CD4-positive, alpha-beta T cell (primary cell): ENCODE results near the gene TMEM95. TPM values are rescaled to one million over a fixed set of nuclear protein-coding genes. Genes with fewer than 3 reads are reported as not detected.
A peak's percentile ranks its signal among the peaks of the same experiment; 100 is the strongest.

Experiments
- ATAC-seq: fragments of 200-7000 bp; cut with Tn5 transposase; one replicate; pipeline ENCODE4 v1.10.0; 2022; ENCODE audit warnings: mild to moderate bottlenecking; ENCODE audit not compliant: poor library complexity
- CTCF ChIA-PET: fragments of 350-600 bp; sonication (Branson Sonifier 250); formaldehyde crosslinking; loops from one replicate; lab custom pipeline; 2021; ENCODE audit warnings: antibody characterized with exemption, inconsistent platforms; lab: Charles Lee
- POLR2A ChIA-PET: fragments of 350-600 bp; sonication (Branson Sonifier 250); formaldehyde crosslinking; loops from one replicate; lab custom pipeline; 2021; ENCODE audit warnings: antibody characterized with exemption, inconsistent platforms; lab: Charles Lee
- DNase-seq, 14 experiments: peaks; one replicate each; pipeline ENCODE4 v3.0.0-alpha.2; 2013 to 2020; ENCODE audit warnings: mixed read lengths in 2 of 14
- H3K27ac ChIP-seq, 2 donors: one replicate each; pipeline versions ENCODE4 v1.5.1 to v1.7.0; 2013; ENCODE audit warnings: low read length in 2 of 2, low read depth in 1 of 2, mild to moderate bottlenecking in 1 of 2
- H3K27me3 ChIP-seq, 2 experiments: 1 replicate in 1 of 2; 2 replicates in 1 of 2; pipeline versions ENCODE4 v1.6.1 to v1.7.0; 2013; ENCODE audit warnings: low read length in 2 of 2, control low read depth in 1 of 2, mild to moderate bottlenecking in 1 of 2, moderate library complexity in 1 of 2; ENCODE audit not compliant: insufficient read depth in 2 of 2, control insufficient read depth in 1 of 2
- H3K36me3 ChIP-seq: one replicate; pipeline ENCODE4 v1.6.1; 2013; ENCODE audit warnings: low read length, control low read depth; ENCODE audit not compliant: insufficient read depth
- H3K4me1 ChIP-seq: one replicate; pipeline ENCODE4 v1.6.1; 2013; ENCODE audit warnings: low read length, control low read depth; ENCODE audit not compliant: insufficient read depth
- H3K4me3 ChIP-seq: one replicate; pipeline ENCODE4 v1.5.1; 2013; ENCODE audit warnings: mild to moderate bottlenecking, low read length, moderate library complexity
- H3K9me3 ChIP-seq, 2 experiments: 1 replicate in 1 of 2; 2 replicates in 1 of 2; pipeline versions ENCODE4 v1.6.1 to v1.7.0; 2013; ENCODE audit warnings: low read length in 2 of 2, mild to moderate bottlenecking in 2 of 2, control low read depth in 1 of 2, moderate library complexity in 1 of 2; ENCODE audit not compliant: control insufficient read depth in 1 of 2, insufficient read depth in 1 of 2
- H3K27ac Mint-ChIP-seq: one replicate; pipeline ENCODE4 v1.8.0; 2020; ENCODE audit warnings: mixed read lengths
- H3K27me3 Mint-ChIP-seq: one replicate; pipeline ENCODE4 v1.8.0; 2021; ENCODE audit warnings: mixed read lengths
- H3K36me3 Mint-ChIP-seq: one replicate; pipeline ENCODE4 v1.8.0; 2021; ENCODE audit warnings: low read depth, mixed read lengths
- H3K4me1 Mint-ChIP-seq: one replicate; pipeline ENCODE4 v1.8.0; 2021; ENCODE audit warnings: low read depth, mixed read lengths
- H3K4me3 Mint-ChIP-seq: one replicate; pipeline ENCODE4 v1.8.0; 2020; ENCODE audit warnings: mild to moderate bottlenecking, mixed read lengths
- H3K9me3 Mint-ChIP-seq: one replicate; pipeline ENCODE4 v1.8.0; 2020; ENCODE audit warnings: mixed read lengths
- intact Hi-C, 2 experiments: fragments of 100-400 bp; cut with DNase I in 1 of 2; cut with micrococcal nuclease in 1 of 2; formaldehyde crosslinking; loops; one replicate each; pipeline versions ENCODE4 v1.15.1 to v1.9.0; 2023 to 2025; cut with DNase I, micrococcal nuclease
- total RNA-seq, 174 experiments: library from RNA in 2 of 174; stranded (reverse) in 2 of 174; gene quantifications; one replicate each; pipeline ENCODE4 v1.2.3 and lab custom pipeline; 2021 to 2026
- TF ChIP-seq, protein P1 (sequence below): fragments of 200-600 bp; IDR thresholded peaks from one replicate; pipeline ENCODE4 v1.8.0; 2022; ENCODE audit warnings: antibody characterized with exemption, mild to moderate bottlenecking

The TMEM95 gene
- total RNA-seq, 2 experiments from 2014 or later: not detected

DNA sequence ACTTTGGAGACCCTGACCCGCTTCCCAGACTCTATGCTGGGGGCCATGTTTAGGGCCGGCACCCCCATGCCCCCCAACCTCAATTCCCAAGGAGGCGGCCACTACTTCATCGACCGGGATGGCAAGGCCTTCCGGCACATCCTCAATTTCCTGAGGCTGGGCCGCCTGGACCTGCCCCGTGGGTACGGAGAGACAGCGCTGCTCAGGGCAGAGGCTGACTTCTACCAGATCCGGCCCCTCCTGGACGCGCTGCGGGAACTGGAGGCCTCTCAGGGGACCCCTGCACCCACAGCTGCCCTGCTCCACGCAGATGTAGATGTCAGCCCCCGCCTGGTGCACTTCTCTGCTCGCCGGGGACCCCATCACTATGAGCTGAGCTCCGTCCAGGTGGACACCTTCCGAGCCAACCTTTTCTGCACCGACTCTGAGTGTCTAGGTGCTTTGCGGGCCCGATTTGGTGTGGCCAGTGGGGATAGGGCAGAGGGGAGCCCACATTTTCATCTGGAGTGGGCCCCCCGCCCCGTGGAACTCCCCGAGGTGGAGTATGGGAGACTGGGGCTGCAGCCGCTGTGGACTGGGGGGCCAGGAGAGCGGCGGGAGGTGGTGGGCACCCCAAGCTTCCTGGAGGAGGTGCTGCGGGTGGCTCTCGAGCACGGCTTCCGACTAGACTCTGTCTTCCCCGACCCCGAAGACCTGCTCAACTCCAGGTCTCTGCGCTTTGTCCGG is 1.9 kb upstream of the TMEM95 start:
- H3K27ac Mint-ChIP-seq: peak overlapping the region; percentile 86
- ChIA-PET POLR2A (interaction anchor here (1.2 to 1.3 kb wide), 3 partner anchors 23 to 231 kb away, joined by 4 to 5 read pairs (median 4); partner anchors contain the start of gene MPDU1), CTCF (interaction anchor here (5.1 kb wide), 1 partner anchor 83 kb away, joined by 55 read pairs; the partner anchor contains the start of gene TMEM102)
- peaks cover 49% of the 10 kb centered on the region for H3K4me1 Mint-ChIP-seq
- H3K9me3 ChIP-seq: no peaks in the 10 kb centered on the region
- H3K27ac ChIP-seq: no peak overlapping the region
- H3K4me3 Mint-ChIP-seq: peak overlapping the region; percentile 90
- H3K36me3 Mint-ChIP-seq: peaks cover 25% of the 10 kb centered on the region
- DNase-seq (peak in 1 of 14 experiments; percentile 45), ATAC-seq (no peak)
- intact Hi-C loops: loop anchor here (5.0 to 10.0 kb wide), 4 partner anchors 52 to 311 kb away; partner anchors contain the start of genes FGF11 (in 1 of the 2), NLGN2 (in 1 of the 2), SLC16A11 (in 1 of the 2) and TMEM102 (in 1 of the 2)
- no peaks in the 10 kb centered on the region for H3K9me3 Mint-ChIP-seq
- no peaks in the 10 kb centered on the region for H3K27me3 ChIP-seq
- no peaks in the 10 kb centered on the region for H3K27me3 Mint-ChIP-seq
- H3K4me1 ChIP-seq: peaks cover 59% of the 10 kb centered on the region
- TF ChIP-seq, protein P1, sequence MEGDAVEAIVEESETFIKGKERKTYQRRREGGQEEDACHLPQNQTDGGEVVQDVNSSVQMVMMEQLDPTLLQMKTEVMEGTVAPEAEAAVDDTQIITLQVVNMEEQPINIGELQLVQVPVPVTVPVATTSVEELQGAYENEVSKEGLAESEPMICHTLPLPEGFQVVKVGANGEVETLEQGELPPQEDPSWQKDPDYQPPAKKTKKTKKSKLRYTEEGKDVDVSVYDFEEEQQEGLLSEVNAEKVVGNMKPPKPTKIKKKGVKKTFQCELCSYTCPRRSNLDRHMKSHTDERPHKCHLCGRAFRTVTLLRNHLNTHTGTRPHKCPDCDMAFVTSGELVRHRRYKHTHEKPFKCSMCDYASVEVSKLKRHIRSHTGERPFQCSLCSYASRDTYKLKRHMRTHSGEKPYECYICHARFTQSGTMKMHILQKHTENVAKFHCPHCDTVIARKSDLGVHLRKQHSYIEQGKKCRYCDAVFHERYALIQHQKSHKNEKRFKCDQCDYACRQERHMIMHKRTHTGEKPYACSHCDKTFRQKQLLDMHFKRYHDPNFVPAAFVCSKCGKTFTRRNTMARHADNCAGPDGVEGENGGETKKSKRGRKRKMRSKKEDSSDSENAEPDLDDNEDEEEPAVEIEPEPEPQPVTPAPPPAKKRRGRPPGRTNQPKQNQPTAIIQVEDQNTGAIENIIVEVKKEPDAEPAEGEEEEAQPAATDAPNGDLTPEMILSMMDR: no peak
- peaks cover 23% of the 10 kb centered on the region for H3K36me3 ChIP-seq
- no peak overlapping the region for H3K4me3 ChIP-seq

DNA sequence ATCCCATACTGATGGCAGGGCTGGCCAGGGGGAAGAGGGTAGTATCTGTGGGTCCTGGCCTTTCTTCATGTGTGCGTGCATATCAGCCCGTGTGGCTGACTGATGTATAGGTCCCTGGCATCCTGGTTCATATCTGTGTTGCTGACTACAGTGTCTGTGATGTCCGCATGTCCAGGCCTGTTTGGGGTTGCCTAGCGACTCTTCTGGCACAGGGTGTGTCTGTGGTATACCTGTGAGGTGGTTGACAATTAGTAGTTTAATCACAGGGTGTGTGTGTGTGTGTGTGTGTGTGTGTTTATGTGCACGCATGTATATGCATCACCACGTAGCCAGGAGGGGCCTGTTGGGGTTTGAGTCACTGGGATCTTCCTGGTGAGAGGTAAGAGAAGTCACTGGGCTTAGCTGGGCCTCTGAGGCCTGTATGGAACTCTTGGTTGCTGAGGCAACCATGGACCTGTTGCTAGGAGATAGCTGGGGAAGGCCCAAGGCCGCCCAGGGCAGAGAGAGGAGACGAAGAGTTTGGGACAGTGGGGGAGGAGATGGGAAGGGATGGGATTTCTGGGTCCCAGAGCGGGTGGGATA is 603 bp upstream of the TMEM95 start:
- intact Hi-C loops: loop anchor here (5.0 to 10.0 kb wide), 4 partner anchors 50 to 312 kb away; partner anchors contain the start of genes FGF11 (in 1 of the 2), NLGN2 (in 1 of the 2), SLC16A11 (in 1 of the 2) and TMEM102 (in 1 of the 2)
- Mint-ChIP-seq H3K27ac (peak overlapping the region; percentile 48), H3K4me1 (peaks cover 40% of the 10 kb centered on the region), H3K27me3 (no peaks in the 10 kb centered on the region), H3K36me3 (peaks cover 12% of the 10 kb centered on the region), H3K4me3 (peak overlapping the region; percentile 54), H3K9me3 (no peaks in the 10 kb centered on the region)
- no peaks in the 10 kb centered on the region for H3K27me3 ChIP-seq
- H3K27ac ChIP-seq: no peak overlapping the region
- no peak for ATAC-seq
- no peak overlapping the region for H3K4me3 ChIP-seq
- H3K9me3 ChIP-seq: no peaks in the 10 kb centered on the region
- peaks cover 12% of the 10 kb centered on the region for H3K36me3 ChIP-seq
- H3K4me1 ChIP-seq: peaks cover 51% of the 10 kb centered on the region
- CTCF ChIA-PET: interaction anchor here (5.1 kb wide), 1 partner anchor 82 kb away, joined by 55 read pairs; the partner anchor contains the start of gene TMEM102
- TF ChIP-seq, protein P1: no peak
- POLR2A ChIA-PET: interaction anchor here (1.2 to 2.7 kb wide), 5 partner anchors 18 to 230 kb away, joined by 4 to 13 read pairs (median 5); partner anchors contain the start of genes ACAP1 and MPDU1
- peak in 3 of 14 experiments; percentile 15 to 62 (median 46) for DNase-seq

DNA sequence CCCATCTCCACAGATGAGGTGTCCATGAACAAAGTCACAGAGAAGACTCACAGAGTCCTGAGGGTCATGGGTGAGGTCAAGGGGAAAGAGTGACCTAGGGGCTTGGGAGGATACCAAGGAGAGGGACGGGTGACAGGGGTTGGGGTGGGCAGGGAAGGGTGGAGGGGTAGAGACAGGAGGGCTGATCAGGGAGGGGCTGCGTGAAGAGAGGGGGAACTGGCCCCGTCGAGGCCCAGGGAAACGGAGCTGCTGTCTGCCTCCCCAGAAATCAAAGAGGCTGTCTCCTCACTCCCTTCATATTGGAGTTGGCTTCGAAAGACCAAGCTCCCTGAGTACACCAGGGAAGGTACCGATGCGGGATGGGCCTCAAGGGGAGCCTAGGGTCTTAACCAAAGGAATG is 617 bp downstream of the TMEM95 start:
- H3K36me3 Mint-ChIP-seq: peaks cover 5% of the 10 kb centered on the region
- Histone ChIP-seq H3K36me3 (peaks cover 8% of the 10 kb centered on the region), H3K9me3 (no peaks in the 10 kb centered on the region), H3K4me1 (peaks cover 41% of the 10 kb centered on the region), H3K27me3 (no peaks in the 10 kb centered on the region), H3K27ac (no peak overlapping the region), H3K4me3 (no peak overlapping the region)
- ATAC-seq: no peak
- no peaks in the 10 kb centered on the region for H3K27me3 Mint-ChIP-seq
- DNase-seq: no peak
- no peak overlapping the region for H3K27ac Mint-ChIP-seq
- no peaks in the 10 kb centered on the region for H3K9me3 Mint-ChIP-seq
- H3K4me1 Mint-ChIP-seq: peaks cover 34% of the 10 kb centered on the region
- POLR2A ChIA-PET: interaction anchor here (0.9 to 2.7 kb wide), 10 partner anchors 19 to 331 kb away, joined by 3 to 15 read pairs (median 5); partner anchors contain the start of genes ACAP1, FGF11 and POLR2A
- intact Hi-C loops: loop anchor here (5.0 to 10.0 kb wide), 4 partner anchors 49 to 147 kb away; partner anchors contain the start of genes NLGN2 (in 1 of the 2) and TMEM256 (in 1 of the 2)
- TF ChIP-seq, protein P1: no peak
- no peak overlapping the region for H3K4me3 Mint-ChIP-seq
- CTCF ChIA-PET: interaction anchor here (0.6 to 5.1 kb wide), 34 partner anchors 8 to 332 kb away, joined by 3 to 55 read pairs (median 4); partner anchors contain the start of genes ACAP1, FGF11, FXR2 and MPDU1
